T-helper 1 cell treated with Interleukin-12 subunit alpha and Interleukin-12 subunit beta and Interleukin-4 antibody, amounts not matched to agents 30 ng/mL and 1 ng/mL, for 36 hours (primary cell): ENCODE data around the gene GNAI2. TPM values are rescaled to one million over a fixed set of nuclear protein-coding genes. Genes with fewer than 3 reads are reported as not detected.

Experiments used
- intact Hi-C: fragments of 100-400 bp; cut with micrococcal nuclease; formaldehyde crosslinking; loops from one replicate; pipeline ENCODE4 v1.15.1; 2024
- total RNA-seq: library from RNA; stranded (reverse); gene quantifications from 2 replicates; pipeline ENCODE4 v1.2.3, GENCODE V29; 2022

Gene GNAI2
- total RNA-seq, 1 donor from 2014 or later = 460 TPM

- intact Hi-C loops = no loop called here
Observed at GRCh38 chr3:50221411-50222168, 14.4 kb upstream of the GNAI2 start.

GRCh38 chr3:50222169-50222528, 13.9 kb upstream of the GNAI2 start:
- intact Hi-C loops = no loop called here

- intact Hi-C loops = loop anchor here (5.0 kb wide), 1 partner anchor 367 kb away; the partner anchor contains the start of gene TRAIP
Observed at GRCh38 chr3:50224639-50225038, 11.4 kb upstream of the GNAI2 start.

GRCh38 chr3:50226888-50227389, 9.1 kb upstream of the GNAI2 start:
- intact Hi-C loops = loop anchor here (1.0 to 5.0 kb wide), 9 partner anchors 8 to 370 kb away; partner anchors contain the start of genes HYAL3, NAA80 and TRAIP

DNA sequence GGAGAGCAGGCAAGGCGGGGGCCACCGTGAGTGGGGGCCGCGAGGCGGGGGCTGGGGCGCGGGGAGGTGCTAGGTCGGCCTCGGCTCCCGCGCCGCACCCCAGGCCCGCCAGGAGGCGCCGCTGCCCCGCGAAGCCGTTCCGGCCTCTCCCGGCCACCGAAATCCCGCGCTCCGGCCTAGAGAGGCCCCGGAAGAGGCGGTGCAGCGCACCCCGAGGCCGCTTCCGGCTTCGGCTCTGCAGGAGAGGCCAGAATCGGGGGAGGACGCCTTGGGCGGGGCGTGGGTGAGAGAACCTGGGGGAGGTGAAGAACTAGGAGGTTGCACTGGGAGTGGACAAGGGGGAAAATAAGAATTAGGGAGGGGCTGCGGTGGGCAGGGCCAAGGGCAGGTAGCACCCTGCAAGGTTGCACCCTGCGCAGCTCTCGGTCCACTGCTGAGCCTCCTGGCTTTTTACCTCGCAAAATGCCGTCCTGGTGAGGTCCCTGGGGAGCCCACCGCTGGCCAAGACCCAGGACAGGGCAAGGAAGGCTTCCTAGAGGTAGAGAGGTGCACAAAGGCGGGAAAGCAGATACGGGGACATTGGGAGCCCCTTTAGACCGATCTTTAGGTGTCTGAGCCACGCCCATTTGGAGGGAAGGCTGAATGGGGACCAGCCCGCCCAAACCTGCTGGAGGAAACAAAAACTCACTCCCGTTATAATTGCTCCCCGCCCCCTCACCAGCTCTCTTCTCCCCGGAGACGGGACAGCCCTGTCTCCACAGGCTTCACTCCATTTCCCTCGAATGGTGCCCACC, 8.4 kb upstream of the GNAI2 start:
- intact Hi-C loops = loop anchor here (1.0 to 5.0 kb wide), 7 partner anchors 8 to 370 kb away; partner anchors contain the start of genes HYAL3, NAA80 and TRAIP

GRCh38 chr3:50228184-50228763, 7.7 kb upstream of the GNAI2 start:
- intact Hi-C loops = loop anchor here (5.0 kb wide), 1 partner anchor 371 kb away; the partner anchor contains the start of gene TRAIP

- intact Hi-C loops = loop anchor here (5.0 kb wide), 1 partner anchor 372 kb away; the partner anchor contains the start of gene TRAIP
Observed at GRCh38 chr3:50229490-50229889, 6.5 kb upstream of the GNAI2 start.

DNA sequence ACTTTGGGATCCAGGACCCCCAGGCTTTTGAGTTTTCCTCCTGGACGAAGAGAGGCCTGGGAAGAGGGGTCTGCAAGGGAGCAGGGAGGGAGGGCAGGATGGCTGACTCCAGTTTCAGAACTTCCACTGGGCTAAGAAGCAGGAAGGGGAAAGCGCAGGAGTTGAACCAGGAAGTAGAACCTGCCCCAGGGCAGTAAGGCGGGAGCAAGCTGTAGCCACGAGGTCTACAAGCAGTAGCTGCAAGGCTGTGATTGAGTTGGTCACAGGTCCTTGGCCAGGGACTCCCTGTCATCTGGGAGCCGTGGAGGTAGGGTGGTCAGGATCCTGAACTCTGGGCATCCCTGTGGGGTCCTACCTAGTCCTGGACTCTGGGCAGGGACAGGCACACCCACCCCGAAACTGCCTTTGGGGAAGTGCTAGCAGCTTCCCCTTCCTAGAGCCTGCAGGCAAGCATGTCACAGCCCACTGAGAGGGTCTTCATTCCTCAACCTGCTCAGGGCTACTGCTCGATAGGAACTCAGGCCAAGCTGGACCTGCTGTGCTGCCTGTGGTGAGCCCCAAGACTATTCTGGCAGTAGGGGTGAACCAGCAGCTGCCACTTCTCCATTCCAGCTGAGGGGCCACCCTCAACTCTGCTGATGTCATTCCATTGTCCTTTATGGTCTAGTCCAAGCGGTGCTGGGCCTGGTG, 5.8 kb upstream of the GNAI2 start:
- intact Hi-C loops = loop anchor here (10.0 kb wide), 1 partner anchor 1155 kb away; the partner anchor contains the start of gene MANF

GRCh38 chr3:50230794-50231125, 5.2 kb upstream of the GNAI2 start:
- intact Hi-C loops = loop anchor here (10.0 kb wide), 1 partner anchor 1154 kb away; the partner anchor contains the start of gene MANF

GRCh38 chr3:50231581-50231980, 4.4 kb upstream of the GNAI2 start:
- intact Hi-C loops = loop anchor here (10.0 kb wide), 1 partner anchor 1153 kb away; the partner anchor contains the start of gene MANF

DNA sequence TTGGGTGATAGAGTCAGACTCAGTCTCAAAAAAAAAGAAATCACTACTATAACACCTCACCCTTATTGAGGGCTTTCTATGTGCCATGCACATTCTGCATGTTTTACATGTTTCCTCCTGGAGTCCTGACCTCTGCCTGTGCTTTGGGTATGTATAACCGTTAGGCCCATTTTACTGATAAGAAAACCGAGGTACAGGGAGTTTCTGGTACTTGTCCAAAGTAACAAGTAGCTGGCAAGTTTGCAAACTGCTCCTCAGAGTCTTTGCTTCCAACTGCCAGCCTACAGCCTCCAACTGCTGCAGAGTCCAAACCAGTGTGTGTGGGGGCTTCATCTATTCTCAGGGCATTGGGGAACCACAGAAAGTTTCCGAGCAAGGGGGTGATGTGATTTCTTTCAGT, 3.7 kb upstream of the GNAI2 start:
- intact Hi-C loops = loop anchor here (10.0 kb wide), 1 partner anchor 1152 kb away; the partner anchor contains the start of gene MANF

DNA sequence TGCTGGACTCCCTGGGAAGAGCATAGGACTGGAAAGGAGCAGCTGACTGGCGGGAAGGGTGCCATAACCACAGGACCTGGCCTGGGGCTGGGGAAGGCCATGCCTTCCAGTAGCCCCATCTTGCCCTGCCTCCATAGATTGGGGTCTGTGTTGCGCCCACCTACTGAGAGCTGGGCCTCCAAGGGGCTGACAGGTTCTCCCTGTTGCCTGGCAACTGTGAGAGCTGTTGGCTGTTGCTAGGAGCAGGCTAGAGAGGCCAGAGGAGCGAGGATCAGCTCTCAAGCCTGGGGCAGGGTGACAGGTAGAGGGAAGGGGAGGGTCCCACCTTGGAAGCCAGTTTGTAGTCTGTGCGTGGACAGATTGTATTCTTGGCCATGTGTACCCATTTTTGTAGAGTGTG, 2.8 kb upstream of the GNAI2 start:
- intact Hi-C loops = loop anchor here (10.0 kb wide), 1 partner anchor 1152 kb away; the partner anchor contains the start of gene MANF

- intact Hi-C loops = loop anchor here (1.0 to 10.0 kb wide), 10 partner anchors 42 to 1436 kb away; partner anchors contain the start of genes CISH, GMPPB, HEMK1 and HYAL3
Observed at GRCh38 chr3:50236484-50237132, 604 bp downstream of the GNAI2 start.

DNA sequence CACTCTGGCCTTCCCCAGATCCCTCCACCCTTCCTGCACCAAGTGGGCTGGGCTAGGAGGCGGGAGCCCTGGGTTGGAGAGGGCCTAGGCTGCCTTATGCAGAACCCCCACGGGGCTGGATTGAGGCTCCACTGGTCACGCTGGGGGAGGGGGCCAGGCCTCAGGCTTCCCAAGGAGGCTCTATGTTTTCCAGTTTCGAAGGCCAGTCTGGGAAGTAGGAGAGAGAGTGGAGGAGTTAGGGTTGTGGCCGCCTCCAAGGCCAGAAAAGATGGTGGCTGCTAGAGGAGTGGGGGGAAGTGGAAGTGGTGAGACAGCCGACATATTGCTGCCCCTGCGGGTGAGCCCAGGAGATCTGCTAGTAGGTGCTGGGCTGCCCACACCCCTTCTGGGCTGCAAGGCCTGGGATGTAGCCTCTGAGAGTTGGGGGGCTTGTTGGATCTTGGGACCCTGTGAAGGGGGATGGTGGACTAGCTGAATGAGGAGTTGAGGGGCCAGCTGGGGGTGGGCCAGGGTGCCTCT, 1.2 kb downstream of the GNAI2 start:
- intact Hi-C loops = loop anchor here (2.0 to 10.0 kb wide), 8 partner anchors 42 to 1435 kb away; partner anchors contain the start of genes CISH, GMPPB, IMPDH2 and INKA1

DNA sequence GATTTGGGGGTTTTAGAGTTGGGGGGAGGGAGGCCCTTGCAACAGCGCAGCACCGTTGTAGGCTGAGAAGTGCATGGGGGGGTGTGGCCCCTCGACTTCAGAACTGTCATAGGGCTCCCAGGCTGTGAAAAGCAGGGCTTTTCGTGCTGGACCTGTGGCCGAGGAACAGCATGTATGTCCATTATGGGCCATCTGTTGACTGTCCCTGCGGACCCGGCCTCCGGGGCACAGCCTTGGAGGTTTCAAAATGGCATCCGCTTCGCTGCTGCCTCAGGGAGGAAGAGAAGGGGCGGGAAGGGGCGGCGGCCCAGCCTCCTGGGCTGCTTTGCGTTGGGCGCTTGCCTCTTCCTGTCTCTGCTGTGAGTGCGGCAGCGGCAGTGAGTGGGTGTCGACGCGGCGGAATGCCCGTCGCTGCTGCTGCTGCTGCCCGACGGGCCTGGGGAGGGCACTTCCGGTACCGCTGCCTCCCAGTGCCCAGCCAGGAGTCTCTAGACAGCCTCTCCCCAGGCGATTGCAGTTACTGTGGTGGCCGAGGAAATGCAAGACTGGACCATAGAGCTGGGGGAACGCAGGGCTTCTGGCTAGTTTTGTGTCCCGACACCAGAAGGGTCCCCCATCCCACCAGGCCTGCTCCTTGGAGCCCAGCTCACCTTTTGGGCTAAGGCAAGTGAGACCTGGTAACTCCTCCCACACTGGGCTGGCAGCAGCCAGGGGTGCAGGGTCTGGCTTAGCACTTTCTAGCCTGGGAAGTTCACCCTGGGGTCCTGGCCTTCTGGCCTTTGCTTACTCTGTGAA, 1.9 kb downstream of the GNAI2 start:
- intact Hi-C loops = loop anchor here (1.0 to 10.0 kb wide), 9 partner anchors 22 to 1434 kb away; partner anchors contain the start of genes CISH, GMPPB, IMPDH2 and INKA1

- intact Hi-C loops = loop anchor here (1.0 to 10.0 kb wide), 7 partner anchors 22 to 1434 kb away; partner anchors contain the start of genes GMPPB, IMPDH2, INKA1 and MANF
Observed at GRCh38 chr3:50238549-50239026, 2.6 kb downstream of the GNAI2 start.

DNA sequence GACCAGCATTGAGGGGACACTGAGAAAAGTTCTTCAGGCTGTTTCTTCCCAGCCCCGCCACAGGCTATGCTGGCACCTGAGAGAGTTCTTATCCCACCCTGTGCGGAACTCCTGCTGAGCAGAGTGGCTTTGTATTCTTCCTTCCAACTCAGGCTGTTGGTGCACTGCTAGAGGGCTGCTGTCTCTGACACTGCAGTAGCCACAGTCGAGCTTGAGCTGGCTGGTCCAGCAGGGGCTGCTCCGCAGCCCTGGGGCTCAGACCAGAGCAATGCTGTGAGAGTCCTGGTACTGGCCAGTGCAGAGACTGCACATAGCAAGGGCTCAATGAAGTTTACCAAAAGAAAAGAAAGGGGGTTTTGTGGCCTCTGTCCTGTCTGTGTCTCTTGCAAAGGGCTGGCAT, 3.6 kb downstream of the GNAI2 start:
- intact Hi-C loops = loop anchor here (5.0 to 10.0 kb wide), 6 partner anchors 118 to 1433 kb away; partner anchors contain the start of genes GMPPB, IMPDH2, INKA1 and MANF

GRCh38 chr3:50241163-50241562, 5.2 kb downstream of the GNAI2 start:
- intact Hi-C loops = no loop called here
